Endodermal cell (in vitro differentiated cells): ENCODE results near the gene GPC6. TPM values are rescaled to one million over a fixed set of nuclear protein-coding genes. Genes with fewer than 3 reads are reported as not detected.

Experiments used
- DNase-seq: peaks from one replicate; pipeline ENCODE4 v3.0.0-alpha.2; 2017
- H3K27ac ChIP-seq: 2 replicates; pipeline ENCODE4 v1.5.1; 2013; ENCODE audit warnings: mild to moderate bottlenecking, low read depth, low read length, moderate library complexity
- H3K27me3 ChIP-seq: 2 replicates; pipeline ENCODE4 v1.6.1; 2013; ENCODE audit warnings: mild to moderate bottlenecking, low read length, moderate library complexity; ENCODE audit not compliant: insufficient read depth, control insufficient read depth, poor library complexity, severe bottlenecking
- H3K36me3 ChIP-seq: 2 replicates; pipeline ENCODE4 v1.7.0; 2013; ENCODE audit warnings: mild to moderate bottlenecking, low read length, moderate library complexity; ENCODE audit not compliant: control insufficient read depth, insufficient read depth
- H3K4me1 ChIP-seq: one replicate; pipeline ENCODE4 v1.7.0; 2013; ENCODE audit warnings: low read length; ENCODE audit not compliant: control insufficient read depth, insufficient read depth
- H3K4me3 ChIP-seq: 2 replicates; pipeline ENCODE4 v1.5.1; 2013; ENCODE audit warnings: mild to moderate bottlenecking, low read length, moderate library complexity
- H3K9ac ChIP-seq: 2 replicates; pipeline ENCODE4 v1.6.1; 2013; ENCODE audit warnings: mild to moderate bottlenecking, low read length, moderate library complexity; ENCODE audit not compliant: poor library complexity, severe bottlenecking; ENCODE audit errors: extremely low read depth
- H3K9me3 ChIP-seq: 2 replicates; pipeline ENCODE4 v1.6.1; 2013; ENCODE audit warnings: mild to moderate bottlenecking, low read length, moderate library complexity; ENCODE audit not compliant: control insufficient read depth
- H3K27ac Mint-ChIP-seq: 2 replicates; pipeline ENCODE4 v1.8.0; 2020; ENCODE audit warnings: mixed read lengths
- H3K27me3 Mint-ChIP-seq: 2 replicates; pipeline ENCODE4 v1.8.0; 2021; ENCODE audit warnings: mild to moderate bottlenecking, mixed read lengths; ENCODE audit not compliant: insufficient read depth
- H3K36me3 Mint-ChIP-seq: 2 replicates; pipeline ENCODE4 v1.8.0; 2020; ENCODE audit warnings: low read depth, mixed read lengths
- H3K4me1 Mint-ChIP-seq: 2 replicates; pipeline ENCODE4 v1.8.0; 2020; ENCODE audit warnings: mixed read lengths
- H3K4me3 Mint-ChIP-seq: 2 replicates; pipeline ENCODE4 v1.8.0; 2020; ENCODE audit warnings: mild to moderate bottlenecking, moderate library complexity, mixed read lengths
- H3K9me3 Mint-ChIP-seq: 2 replicates; pipeline ENCODE4 v1.8.0; 2020; ENCODE audit warnings: mild to moderate bottlenecking, mixed read lengths
- CTCF ChIP-seq: fragments of 200-600 bp; sonication (generic); conservative IDR thresholded peaks from 2 replicates; pipeline ENCODE4 v1.5.0; 2021; ENCODE audit warnings: antibody characterized with exemption, mild to moderate bottlenecking
- WGBS, 2 experiments: methylation state at CpG; one replicate each; pipeline versions ENCODE4 v1.1.5 to v1.1.7; 2013; ENCODE audit warnings: missing lambda C conversion rate in 2 of 2, mixed read lengths in 1 of 2; ENCODE audit not compliant: insufficient coverage in 1 of 2, insufficient read length in 1 of 2; 5-methylcytosine and 5-hydroxymethylcytosine counted together
- total RNA-seq, 2 donors: library from RNA; stranded (reverse); fragmentation: NEBNext Ultra II Directional in 1 of 2; extraction: Animal tissue kit (Norgen Biotek cat#: 25700) in 1 of 2; gene quantifications; 2 replicates in 1 of 2; 3 replicates in 1 of 2; pipeline ENCODE4 v1.2.1, GENCODE V29; 2021

The GPC6 gene
- total RNA-seq, 2 donors from 2014 or later: 69.6 to 80.4 TPM

GRCh38 chr13:93336728-93337127 lies 110.1 kb downstream of the GPC6 start:
- H3K4me3 ChIP-seq: no peak overlapping the region
- H3K9ac ChIP-seq: no peak overlapping the region
- no peak for TF ChIP-seq CTCF
- H3K36me3 ChIP-seq: peaks cover 24% of the 10 kb centered on the region
- H3K4me1 ChIP-seq: no peaks in the 10 kb centered on the region
- WGBS, 2 experiments: 85 to 92% methylated on average over 3 to 4 of the region's 4 CpGs
- no peak overlapping the region for H3K4me3 Mint-ChIP-seq
- peaks cover 25% of the 10 kb centered on the region for H3K9me3 ChIP-seq
- no peak overlapping the region for H3K27ac Mint-ChIP-seq
- H3K9me3 Mint-ChIP-seq: peaks cover 17% of the 10 kb centered on the region
- H3K27ac ChIP-seq: no peak overlapping the region
- no peak for DNase-seq
- H3K27me3 ChIP-seq: no peaks in the 10 kb centered on the region
- H3K36me3 Mint-ChIP-seq: peaks cover 27% of the 10 kb centered on the region
- H3K4me1 Mint-ChIP-seq: peaks cover 8% of the 10 kb centered on the region
- no peaks in the 10 kb centered on the region for H3K27me3 Mint-ChIP-seq

- peaks cover 27% of the 10 kb centered on the region for H3K9me3 ChIP-seq
- H3K4me1 Mint-ChIP-seq: peaks cover 2% of the 10 kb centered on the region
These were observed 111.4 kb downstream of the GPC6 start for GRCh38 chr13:93338030-93338429.

GRCh38 chr13:93338906-93339305 lies 112.3 kb downstream of the GPC6 start:
- Mint-ChIP-seq H3K27me3 (no peaks in the 10 kb centered on the region), H3K4me3 (no peak overlapping the region), H3K27ac (no peak overlapping the region), H3K9me3 (peaks cover 18% of the 10 kb centered on the region), H3K36me3 (peaks cover 17% of the 10 kb centered on the region), H3K4me1 (peaks cover 10% of the 10 kb centered on the region)
- peaks cover 19% of the 10 kb centered on the region for H3K36me3 ChIP-seq
- no peak overlapping the region for H3K4me3 ChIP-seq
- no peak overlapping the region for H3K27ac ChIP-seq
- TF ChIP-seq CTCF: no peak
- no peaks in the 10 kb centered on the region for H3K4me1 ChIP-seq
- H3K27me3 ChIP-seq: no peaks in the 10 kb centered on the region
- H3K9me3 ChIP-seq: peaks cover 27% of the 10 kb centered on the region
- DNase-seq: no peak
- no peak overlapping the region for H3K9ac ChIP-seq
- WGBS, 2 experiments: 89 to 90% methylated on average over 2 of the region's 2 CpGs

More at GRCh38 chr13:93338030-93338429, 111.4 kb downstream of the GPC6 start:
- WGBS, 2 experiments: 83 to 95% methylated on average over 4 to 5 of the region's 5 CpGs
- DNase-seq: no peak
- Histone ChIP-seq H3K9ac (no peak overlapping the region), H3K27ac (no peak overlapping the region), H3K4me1 (no peaks in the 10 kb centered on the region), H3K36me3 (peaks cover 24% of the 10 kb centered on the region), H3K4me3 (no peak overlapping the region), H3K27me3 (no peaks in the 10 kb centered on the region)
- Mint-ChIP-seq H3K27me3 (no peaks in the 10 kb centered on the region), H3K4me3 (no peak overlapping the region), H3K27ac (no peak overlapping the region), H3K9me3 (peaks cover 18% of the 10 kb centered on the region), H3K36me3 (peaks cover 18% of the 10 kb centered on the region)
- TF ChIP-seq CTCF: no peak
